SU-DHL-6 (cell line): Measurements from ENCODE around the gene RASSF9.

Experiments used
- EZH2phosphoT487 ChIP-seq: fragments of 200-600 bp; sonication (generic), shearing (Covaris generic); conservative IDR thresholded peaks from 2 replicates; pipeline ENCODE4 v1.6.1; 2018; ENCODE audit warnings: mild to moderate bottlenecking, antibody characterized with exemption, low read length, moderate library complexity, mixed read lengths
- TF ChIP-seq, protein P1 (sequence below): fragments of 200-600 bp; sonication (generic); IDR thresholded peaks from one replicate; pipeline ENCODE4 v1.5.1; 2017; ENCODE audit warnings: antibody characterized with exemption, mild to moderate bottlenecking, low read length, moderate library complexity; ENCODE audit not compliant: insufficient read depth, poor library complexity, severe bottlenecking

DNA sequence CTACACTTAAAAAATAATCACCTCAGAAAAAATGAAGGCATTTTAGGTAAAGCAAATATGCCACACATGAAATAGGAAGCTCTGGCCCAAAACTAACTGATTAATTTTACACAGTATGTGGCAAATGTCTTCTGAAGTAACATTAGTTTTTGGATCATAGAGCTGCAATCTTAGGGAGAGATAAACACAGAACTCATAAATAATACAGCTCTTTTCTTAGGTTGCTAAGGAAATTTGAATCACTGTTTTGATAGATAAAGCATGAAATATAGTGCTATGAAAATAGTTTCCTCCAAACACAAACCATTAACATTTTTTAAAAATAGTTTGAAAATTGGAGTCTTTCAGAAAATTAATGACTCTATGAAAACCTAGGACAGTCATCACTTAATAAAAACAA, 15.0 kb downstream of the RASSF9 start:
- TF ChIP-seq EZH2phosphoT487 = no peak
- TF ChIP-seq, protein P1, sequence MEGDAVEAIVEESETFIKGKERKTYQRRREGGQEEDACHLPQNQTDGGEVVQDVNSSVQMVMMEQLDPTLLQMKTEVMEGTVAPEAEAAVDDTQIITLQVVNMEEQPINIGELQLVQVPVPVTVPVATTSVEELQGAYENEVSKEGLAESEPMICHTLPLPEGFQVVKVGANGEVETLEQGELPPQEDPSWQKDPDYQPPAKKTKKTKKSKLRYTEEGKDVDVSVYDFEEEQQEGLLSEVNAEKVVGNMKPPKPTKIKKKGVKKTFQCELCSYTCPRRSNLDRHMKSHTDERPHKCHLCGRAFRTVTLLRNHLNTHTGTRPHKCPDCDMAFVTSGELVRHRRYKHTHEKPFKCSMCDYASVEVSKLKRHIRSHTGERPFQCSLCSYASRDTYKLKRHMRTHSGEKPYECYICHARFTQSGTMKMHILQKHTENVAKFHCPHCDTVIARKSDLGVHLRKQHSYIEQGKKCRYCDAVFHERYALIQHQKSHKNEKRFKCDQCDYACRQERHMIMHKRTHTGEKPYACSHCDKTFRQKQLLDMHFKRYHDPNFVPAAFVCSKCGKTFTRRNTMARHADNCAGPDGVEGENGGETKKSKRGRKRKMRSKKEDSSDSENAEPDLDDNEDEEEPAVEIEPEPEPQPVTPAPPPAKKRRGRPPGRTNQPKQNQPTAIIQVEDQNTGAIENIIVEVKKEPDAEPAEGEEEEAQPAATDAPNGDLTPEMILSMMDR = no peak
